GM12891 (cell line): ENCODE data around the gene CRACR2B.

Experiments
- DNase-seq: peaks from one replicate; pipeline ENCODE4 v3.0.0; 2011; ENCODE audit warnings: low spot score; ENCODE audit not compliant: insufficient read length
- FAIRE-seq: peaks from 2 replicates; lab custom pipeline; 2011; peaks lifted over from hg19 to GRCh38; lab: Jason Lieb, UNC
- PAX5 ChIP-seq: IDR thresholded peaks from 2 replicates; pipeline ENCODE4 v1.6.1; 2011; ENCODE audit warnings: low read length, moderate library complexity, mild to moderate bottlenecking; ENCODE audit not compliant: insufficient read depth, severe bottlenecking
- POLR2A ChIP-seq: IDR thresholded peaks from 2 replicates; pipeline ENCODE4 v1.6.1; 2011; ENCODE audit warnings: low read depth, low read length, control low read depth
- POLR2AphosphoS5 ChIP-seq: IDR thresholded peaks from 2 replicates; pipeline ENCODE4 v1.6.1; 2011; ENCODE audit warnings: low read depth, low read length, control low read depth
- POU2F2 ChIP-seq: IDR thresholded peaks from 2 replicates; pipeline ENCODE4 v1.6.1; 2011; ENCODE audit warnings: low read depth, mild to moderate bottlenecking, control low read depth, low read length, moderate library complexity
- SPI1 ChIP-seq: IDR thresholded peaks from 2 replicates; pipeline ENCODE4 v1.6.1; 2011; ENCODE audit warnings: low read depth, low read length, control low read depth
- TAF1 ChIP-seq: IDR thresholded peaks from 2 replicates; pipeline ENCODE4 v1.6.1; 2011; ENCODE audit warnings: low read depth, low read length, control low read depth

Gene CRACR2B

DNA sequence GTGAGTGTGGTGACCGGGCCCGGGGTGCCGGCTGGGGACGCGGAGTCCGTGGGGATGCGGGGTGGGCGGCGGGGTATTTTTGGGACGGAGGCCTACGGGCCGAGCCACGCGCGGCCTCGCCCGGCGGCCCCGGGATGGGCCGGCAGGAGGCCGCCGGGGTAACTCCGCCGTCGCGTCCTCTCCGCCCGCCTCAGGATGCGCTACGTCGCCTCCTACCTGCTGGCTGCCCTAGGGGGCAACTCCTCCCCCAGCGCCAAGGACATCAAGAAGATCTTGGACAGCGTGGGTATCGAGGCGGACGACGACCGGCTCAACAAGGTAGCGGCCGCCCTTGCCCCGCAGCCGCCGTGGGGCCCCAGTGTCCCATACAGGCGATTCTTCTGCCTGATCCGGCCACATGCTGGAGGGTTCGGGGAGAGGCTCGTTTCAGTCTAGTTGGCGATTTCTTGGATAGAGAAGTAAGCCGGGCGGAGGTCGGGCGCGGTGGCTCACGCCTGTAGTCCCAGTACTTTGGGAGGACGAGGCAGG, 17.6 kb upstream of the CRACR2B start:
- no peak for DNase-seq
- TF ChIP-seq PAX5 (no peak), TAF1 (no peak), SPI1 (no peak), POLR2AphosphoS5 (no peak), POU2F2 (no peak), POLR2A (no peak)
- no peak for FAIRE-seq

DNA sequence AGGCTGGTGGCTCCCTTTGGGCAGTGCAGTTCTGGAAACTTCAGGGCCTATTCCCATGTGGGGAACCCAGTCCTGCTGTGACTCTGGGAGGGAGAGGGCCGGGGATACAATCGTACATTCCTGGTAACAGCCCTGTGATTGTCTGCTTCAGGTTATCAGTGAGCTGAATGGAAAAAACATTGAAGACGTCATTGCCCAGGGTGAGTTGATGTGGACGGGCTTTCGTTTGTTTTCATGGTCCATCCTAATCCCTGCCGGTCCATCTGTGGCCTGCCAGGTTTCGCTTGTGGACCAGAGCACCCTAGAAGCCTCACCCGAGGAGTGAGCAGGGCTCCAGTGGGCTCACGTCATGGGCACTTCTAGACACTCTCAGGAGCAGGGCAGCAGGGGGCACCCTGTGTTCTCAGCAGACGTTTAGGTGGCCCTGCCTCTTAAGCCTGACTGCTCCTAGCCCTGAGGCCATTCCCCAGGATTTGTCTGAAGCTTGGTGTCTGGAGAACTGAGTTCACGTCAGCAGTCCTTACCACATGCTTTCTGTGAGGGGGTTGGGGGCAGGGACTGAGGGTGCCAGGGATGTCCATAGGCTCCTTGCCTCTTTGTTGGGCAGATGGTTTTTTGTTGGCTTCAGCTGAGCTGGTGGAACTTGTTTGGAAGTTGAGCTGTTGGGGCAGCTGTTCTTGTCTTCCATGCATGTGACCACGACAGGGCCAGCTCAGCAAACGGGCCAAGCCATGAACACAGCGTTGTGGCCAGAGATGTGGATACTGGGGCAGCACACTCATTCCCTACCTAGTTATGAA, 16.1 kb upstream of the CRACR2B start:
- no peak for DNase-seq
- TF ChIP-seq SPI1 (no peak), POLR2AphosphoS5 (peak; percentile 18), POLR2A (no peak)
- peak; percentile 80 for FAIRE-seq

- FAIRE-seq (no peak), DNase-seq (no peak)
- TF ChIP-seq SPI1: no peak
- peak; percentile 43; the same call in 1 of the 2 replicates for TF ChIP-seq POLR2AphosphoS5
- TF ChIP-seq POU2F2: no peak
These were observed 15.3 kb upstream of the CRACR2B start for GRCh38 chr11:812390-812789.

DNA sequence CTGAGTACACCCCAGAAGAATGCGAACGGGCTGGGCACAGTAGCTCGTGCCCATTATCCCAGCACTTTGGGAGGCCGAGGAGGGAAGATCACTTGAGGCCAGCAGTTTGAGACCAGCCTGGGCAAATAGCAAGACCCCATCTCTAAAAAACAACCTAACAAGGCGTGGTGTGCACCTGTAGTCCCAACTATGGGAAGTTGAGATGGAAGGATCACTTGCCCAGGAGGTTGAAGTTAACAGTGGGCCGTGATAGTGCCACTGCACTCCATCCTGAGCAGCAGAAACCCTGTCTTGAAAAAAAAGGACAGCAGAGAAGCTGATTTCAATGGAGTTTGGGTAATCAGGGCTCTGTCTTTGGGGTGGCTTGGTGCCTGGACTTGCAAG, 14.7 kb upstream of the CRACR2B start:
- TF ChIP-seq POU2F2: no peak
- TF ChIP-seq POLR2AphosphoS5: peak; percentile 44; the same call in 1 of the 2 replicates
- no peak for FAIRE-seq

DNA sequence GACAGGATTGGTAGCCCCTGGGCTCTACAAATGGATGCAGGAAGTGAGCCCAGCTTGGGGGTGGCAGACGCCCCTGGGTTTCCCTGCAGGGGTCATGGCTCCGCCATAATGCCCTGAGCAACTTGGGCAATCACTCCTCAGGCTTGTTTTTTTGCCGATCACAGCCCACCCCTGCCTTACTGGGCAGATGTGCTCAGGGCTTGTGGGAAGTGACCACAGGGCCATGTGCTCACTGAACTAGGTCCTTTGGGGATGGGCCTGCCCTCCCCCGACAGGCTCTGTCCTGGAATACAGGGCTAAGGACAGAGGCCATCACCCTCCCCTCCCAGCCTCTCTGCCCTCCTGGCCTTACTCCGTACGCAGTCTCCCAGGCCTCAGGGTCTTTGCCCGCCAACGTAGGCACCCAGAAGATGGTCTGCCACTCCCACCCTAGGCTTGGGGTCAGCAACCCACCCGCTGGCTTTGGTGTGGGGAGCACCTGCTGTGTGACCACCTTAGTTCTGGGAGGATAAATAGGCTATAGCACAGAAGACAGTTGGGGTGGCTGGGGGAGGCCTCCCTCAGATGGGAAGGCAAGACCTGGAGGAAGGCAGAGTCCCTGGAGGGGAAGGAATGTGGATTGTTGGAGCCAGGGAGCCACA, 14.1 kb upstream of the CRACR2B start:
- DNase-seq (no peak), FAIRE-seq (no peak)
- TF ChIP-seq SPI1 (no peak), POLR2AphosphoS5 (peak; percentile 73), POU2F2 (0 out of 2 replicates have a peak, but pooled peaks have one; percentile 16), POLR2A (peak; percentile 86)

More for the DNA sequence above, 14.7 kb upstream of the CRACR2B start:
- no peak for DNase-seq

- FAIRE-seq (no peak), DNase-seq (no peak)
- TF ChIP-seq POLR2A (0 out of 2 replicates have a peak, but pooled peaks have one; percentile 13), TAF1 (no peak), SPI1 (no peak), POLR2AphosphoS5 (no peak), POU2F2 (no peak), PAX5 (no peak)
These were observed 11.9 kb upstream of the CRACR2B start for GRCh38 chr11:815675-816432.

GRCh38 chr11:816433-816779, 11.3 kb upstream of the CRACR2B start:
- DNase-seq (no peak), FAIRE-seq (no peak)
- no peak for TF ChIP-seq PAX5
- no peak for TF ChIP-seq TAF1
- no peak for TF ChIP-seq POLR2AphosphoS5
- TF ChIP-seq POLR2A: no peak
- no peak for TF ChIP-seq POU2F2
- TF ChIP-seq SPI1: no peak

DNA sequence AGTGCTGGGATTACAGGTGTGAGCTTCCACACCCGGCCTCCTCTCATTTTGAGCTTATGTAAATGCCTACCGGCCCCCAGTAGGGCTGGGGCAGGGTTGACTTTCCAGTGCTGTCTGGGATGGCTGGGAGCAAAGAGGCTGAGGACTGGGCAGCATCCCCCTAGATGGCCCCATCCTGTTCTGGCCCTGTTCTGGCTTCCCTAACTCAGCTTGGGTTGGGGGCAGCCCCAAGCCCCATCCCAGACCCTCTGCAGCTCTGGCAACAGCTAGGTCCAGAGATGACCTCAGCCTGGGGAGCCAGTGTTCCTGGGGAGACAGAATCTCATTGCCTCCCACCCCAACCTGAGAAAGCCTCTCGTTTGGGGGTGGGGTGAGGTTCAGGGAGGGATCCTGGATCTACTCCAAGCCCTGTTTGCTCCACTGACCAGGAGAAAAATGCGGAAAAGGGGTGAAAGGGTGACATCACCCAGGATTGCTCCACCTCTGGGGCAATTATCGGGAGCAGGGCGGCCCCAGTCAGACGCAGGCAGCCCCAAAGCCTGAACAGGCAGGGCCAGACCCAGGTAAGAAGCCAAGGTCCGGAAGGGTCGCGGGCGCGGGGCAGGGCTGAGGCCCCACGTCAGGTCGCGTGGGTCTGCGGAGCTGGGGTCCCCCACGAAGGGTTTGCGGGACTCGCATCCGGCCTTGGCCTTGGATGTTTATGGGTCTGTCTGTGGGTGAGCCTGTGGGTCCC, 9.2 kb upstream of the CRACR2B start, which contains the start of gene PNPLA2:
Gene PNPLA2 (plus strand): TSS at position 519 of the 733 bp plus-strand sequence. CDS start 805 bp downstream, outside the sequence.
- TF ChIP-seq POU2F2 (no peak), PAX5 (no peak), POLR2AphosphoS5 (no peak), SPI1 (no peak), POLR2A (no peak), TAF1 (no peak)
- FAIRE-seq: no peak
- DNase-seq: no peak

GRCh38 chr11:819129-819931, 8.4 kb upstream of the CRACR2B start:
- FAIRE-seq: peak; percentile 97

More at GRCh38 chr11:819129-819931, 8.4 kb upstream of the CRACR2B start:
- peak; percentile 89 for DNase-seq
- TF ChIP-seq TAF1: peak; percentile 24; the same call in 1 of the 2 replicates
- TF ChIP-seq SPI1: no peak
- no peak for TF ChIP-seq PAX5
- peak; percentile 43; the same call in 1 of the 2 replicates for TF ChIP-seq POLR2A
- peak; percentile 59; the same call in 1 of the 2 replicates for TF ChIP-seq POLR2AphosphoS5
- no peak for TF ChIP-seq POU2F2
